HG03439 (cell line): ENCODE results near the gene OBSCN.

Experiments
- ATAC-seq: cut with Tn5 transposase; IDR thresholded peaks from one replicate; pipeline ENCODE4 v1.9.1; 2021; ENCODE audit warnings: mild to moderate bottlenecking, moderate library complexity; ENCODE audit not compliant: unreplicated experiment

OBSCN gene

DNA sequence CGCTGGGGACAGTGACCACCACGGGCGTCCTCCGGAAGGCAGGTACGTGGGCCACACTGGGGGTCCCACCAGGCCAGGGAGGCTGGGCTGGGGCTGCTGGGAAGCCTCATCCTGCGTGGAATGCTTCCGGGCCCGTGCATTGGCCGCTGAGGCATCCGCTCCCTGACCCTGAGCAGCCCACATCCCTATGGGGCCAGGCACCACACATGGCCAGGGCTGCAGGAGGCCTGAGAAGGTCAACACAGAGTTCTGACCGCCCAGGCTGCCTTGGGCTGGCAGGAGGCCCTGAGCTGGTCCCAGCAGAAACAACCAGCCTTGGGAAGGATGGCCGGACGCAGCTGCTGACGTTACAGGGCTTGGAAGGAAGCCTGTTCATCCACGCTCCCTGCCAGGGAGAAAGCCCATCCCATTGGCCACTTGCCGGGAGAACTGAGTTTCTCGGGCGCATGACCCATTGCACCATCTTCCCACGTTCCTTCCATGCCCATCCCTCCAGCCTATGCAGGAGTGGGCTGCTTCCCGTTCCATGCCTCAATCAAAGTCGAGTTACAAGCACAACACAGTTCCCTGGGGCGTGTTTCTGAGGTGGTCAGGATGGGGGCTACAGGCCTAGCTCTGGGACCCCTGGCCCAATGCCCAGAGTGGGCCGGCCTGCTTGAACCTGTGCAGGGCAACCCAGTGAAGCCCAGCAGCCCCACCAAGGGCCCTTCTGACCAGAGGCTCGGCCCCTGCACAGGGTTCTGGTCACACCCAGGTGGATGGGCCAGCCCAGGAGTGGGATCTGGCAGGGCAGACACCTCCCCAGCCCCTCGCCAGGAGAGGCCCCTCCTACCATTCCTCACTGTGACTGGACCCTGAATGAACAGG lies 167.1 kb downstream of the OBSCN start:
- ATAC-seq: no peak

- ATAC-seq: no peak
These were observed 167.9 kb downstream of the OBSCN start for GRCh38 chr1:228375578-228376261.

GRCh38 chr1:228376262-228376628 lies 168.4 kb downstream of the OBSCN start:
- ATAC-seq: no peak

- no peak for ATAC-seq
These were observed 169.1 kb downstream of the OBSCN start for GRCh38 chr1:228376651-228377631.

DNA sequence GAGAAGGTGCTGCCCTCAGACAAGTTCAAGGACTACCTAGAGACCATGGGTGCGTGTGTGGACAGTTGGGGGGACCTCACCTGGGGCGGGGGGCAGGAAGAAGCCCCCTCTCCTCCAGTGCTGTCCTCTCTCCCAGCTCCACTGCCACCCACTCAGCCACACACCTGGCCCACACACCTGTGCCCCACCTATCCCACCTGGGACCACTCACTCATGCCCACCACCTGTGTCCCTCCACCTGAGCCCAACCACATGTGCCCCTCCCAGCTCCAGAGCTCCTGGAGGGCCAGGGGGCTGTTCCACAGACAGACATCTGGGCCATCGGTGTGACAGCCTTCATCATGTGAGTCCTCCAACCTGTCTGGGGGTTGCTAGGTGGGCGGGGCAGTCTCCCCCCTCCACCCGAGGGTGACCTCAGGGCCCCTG lies 169.8 kb downstream of the OBSCN start:
- no peak for ATAC-seq

DNA sequence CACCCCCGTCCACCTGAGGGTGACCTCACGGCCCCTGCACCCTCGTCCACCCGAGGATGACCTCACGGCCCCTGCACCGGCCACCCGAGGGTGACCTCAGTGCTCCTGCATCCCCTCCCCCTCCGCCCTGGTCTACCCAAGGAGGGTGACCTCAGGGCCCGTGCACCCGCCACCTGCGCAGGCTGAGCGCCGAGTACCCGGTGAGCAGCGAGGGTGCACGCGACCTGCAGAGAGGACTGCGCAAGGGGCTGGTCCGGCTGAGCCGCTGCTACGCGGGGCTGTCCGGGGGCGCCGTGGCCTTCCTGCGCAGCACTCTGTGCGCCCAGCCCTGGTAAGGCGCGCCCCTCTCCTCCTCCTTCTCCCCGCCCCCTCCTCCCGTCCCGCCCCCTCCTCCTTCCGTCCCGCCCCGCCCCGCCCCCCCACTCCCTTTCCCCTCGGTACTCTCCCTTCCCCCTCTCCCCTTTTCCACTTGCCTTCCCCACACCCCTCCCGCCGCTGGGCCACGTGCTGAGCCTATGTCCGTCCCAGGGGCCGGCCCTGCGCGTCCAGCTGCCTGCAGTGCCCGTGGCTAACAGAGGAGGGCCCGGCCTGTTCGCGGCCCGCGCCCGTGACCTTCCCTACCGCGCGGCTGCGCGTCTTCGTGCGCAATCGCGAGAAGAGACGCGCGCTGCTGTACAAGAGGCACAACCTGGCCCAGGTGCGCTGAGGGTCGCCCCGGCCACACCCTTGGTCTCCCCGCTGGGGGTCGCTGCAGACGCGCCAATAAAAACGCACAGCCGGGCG lies 170.4 kb downstream of the OBSCN start:
- no peak for ATAC-seq

DNA sequence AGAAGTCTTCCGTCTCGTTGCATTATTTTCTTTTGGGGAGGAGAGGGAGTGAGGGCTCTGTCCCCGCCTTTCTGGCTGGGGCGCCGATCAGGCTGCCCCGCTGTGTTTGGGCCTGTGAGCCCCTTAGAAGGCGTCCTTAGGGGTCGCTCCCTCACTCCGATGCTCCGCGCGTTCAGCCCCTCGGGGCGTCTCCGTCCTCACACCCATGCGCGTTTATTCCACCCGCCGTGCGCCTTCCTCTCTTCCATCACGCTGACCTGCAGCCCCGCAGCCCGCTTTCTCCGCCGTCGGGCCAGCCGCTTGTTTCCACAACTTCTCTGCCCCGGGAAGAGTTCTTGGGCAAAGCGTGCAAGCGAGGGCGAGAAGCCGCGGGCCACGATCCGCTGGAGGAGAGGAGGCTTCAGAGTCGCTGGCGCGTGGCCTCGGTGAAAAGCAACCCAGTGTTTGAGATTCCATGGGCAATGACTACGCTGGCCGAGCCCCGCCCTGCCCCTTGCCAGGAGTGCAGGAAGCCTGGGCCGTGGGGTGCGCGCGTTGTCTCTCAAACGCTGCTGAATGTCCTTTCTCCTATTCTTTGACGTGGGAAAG lies 171.1 kb downstream of the OBSCN start:
- no peak for ATAC-seq

DNA sequence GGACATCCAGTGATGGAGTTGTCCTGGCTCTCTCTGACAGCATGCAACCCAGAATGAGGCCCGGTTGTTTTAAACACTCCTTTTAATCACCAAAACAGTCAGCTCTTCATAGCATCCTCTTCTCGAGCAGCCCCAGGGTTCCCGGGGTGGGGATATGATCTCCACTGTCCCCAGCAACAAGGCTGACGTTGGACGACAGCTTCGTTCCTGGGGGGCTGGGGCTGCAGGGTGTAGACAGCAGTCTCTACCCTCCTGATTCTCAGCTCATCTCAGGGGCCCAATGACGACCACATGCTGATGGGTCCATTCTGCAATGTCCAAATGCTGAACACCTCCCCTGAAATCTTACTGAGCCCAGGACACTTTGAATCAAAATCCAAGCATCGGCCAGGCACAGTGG lies 171.8 kb downstream of the OBSCN start:
- ATAC-seq: no peak

- no peak for ATAC-seq
These were observed 173.5 kb downstream of the OBSCN start for GRCh38 chr1:228381356-228381755.

DNA sequence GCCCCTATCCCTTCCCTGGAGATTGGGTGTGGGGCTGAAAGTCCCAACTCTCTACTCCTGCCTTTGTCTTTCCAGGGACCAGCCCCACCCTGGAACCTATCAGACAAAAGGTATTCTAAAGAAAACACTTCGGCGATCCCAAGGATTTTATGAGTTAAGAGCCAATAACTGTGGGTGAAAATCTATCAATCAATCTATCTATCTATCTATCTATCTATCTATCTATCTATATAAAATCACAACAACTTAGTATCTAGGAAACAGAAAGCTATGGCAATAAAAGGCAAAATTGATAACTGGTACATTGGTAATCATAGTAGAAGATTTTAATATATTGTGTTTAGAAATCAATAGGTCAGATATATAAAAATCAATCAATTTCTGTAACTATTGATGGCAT lies 175.9 kb downstream of the OBSCN start:
- no peak for ATAC-seq

DNA sequence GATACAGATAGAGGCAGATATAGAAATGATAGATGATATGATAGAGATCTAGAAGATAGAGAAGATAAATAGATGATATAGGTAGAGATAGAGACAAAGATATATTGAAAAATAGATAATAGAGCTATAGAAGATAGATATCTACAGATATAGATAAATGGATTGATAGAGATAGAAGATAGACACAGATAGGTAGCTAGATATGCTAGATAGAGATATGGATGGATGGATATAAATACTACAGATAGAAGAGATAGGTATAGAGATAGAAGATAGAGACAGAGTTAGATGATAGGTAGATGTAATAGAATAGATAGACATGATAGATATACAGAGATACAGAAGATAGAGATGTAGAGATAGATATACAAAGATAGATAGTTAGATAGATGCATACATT lies 177.4 kb downstream of the OBSCN start:
- no peak for ATAC-seq

DNA sequence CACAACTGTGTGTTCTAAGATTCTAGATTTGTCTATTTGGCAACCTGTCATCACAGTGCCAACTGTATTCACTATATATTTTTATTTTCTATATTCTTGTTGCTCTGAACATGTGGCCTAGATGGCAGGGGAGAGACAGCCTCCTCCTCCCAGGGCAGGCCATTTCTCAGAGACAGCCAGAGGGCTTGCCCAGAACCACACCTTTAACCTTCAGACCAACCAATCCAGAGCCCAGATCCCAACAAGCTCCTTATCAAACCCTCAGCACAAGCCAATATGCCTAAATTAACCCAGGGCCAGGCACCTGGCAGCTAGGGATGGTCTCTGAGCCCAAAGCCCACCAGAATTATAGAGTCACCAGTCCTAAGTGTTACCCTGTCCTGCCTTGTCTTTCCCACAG lies 179.5 kb downstream of the OBSCN start:
- no peak for ATAC-seq

- ATAC-seq: no peak
These were observed 182.8 kb downstream of the OBSCN start for GRCh38 chr1:228390649-228391048.

- no peak for ATAC-seq
These were observed 183.7 kb downstream of the OBSCN start for GRCh38 chr1:228391411-228392020.

DNA sequence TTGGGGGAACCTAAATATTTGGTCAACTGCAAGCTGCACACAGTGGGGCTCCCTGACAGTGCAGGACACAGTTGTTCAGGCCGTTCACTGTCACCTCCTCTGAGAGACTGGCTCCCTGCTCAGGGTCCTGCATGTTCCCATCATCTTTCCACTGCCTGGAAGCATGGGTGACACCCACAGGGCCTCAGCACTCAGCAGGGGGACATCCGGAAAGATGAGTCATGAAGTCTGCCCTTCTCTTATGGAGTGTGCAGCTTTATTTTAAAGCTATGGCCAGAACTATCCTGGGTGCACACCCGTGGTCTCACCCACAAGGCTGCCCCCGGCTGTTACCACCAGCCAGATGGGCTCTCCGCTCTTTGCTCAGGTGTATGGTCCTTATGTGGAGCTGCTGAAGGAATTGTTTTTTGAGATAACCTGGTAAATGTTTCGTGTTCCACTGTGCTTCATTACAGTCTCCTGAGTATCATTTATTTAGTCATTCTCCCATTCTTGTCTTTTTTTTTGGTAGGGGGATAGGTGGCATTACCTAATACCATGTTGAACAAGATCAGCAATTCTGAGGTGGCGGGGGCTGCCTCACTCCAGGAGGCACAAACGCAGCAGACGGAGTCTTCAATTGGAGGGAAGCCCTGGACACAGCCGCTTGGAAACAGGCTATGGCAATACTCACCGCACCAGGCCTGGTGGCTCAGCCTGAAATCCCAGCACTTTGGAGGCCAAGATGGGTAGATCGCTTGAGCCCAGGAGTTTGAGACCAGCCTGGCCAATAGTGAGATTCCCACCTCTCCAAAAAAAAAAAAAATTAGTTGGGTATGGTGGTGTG lies 184.5 kb downstream of the OBSCN start:
- ATAC-seq: no peak

DNA sequence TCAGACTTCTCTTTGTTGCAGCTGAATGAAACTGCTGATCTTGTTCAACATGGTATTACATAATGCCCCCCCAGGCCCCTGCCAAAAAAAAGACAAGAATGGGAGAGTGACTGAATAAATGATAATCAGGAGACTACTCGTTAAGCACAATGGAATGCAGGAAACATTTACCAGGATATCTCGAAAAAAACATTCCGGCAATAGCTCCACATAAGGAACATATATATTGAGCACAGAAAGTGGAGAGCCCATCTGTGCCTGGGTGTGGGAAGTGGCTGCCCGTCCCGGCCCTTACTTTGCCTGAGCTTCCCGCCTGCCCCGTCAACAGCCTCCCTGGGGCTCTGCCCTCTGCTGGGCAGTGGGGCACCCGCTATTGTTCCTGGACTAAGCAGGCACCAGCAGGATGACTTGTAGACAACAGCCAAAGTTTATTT lies 185.4 kb downstream of the OBSCN start:
- no peak for ATAC-seq

DNA sequence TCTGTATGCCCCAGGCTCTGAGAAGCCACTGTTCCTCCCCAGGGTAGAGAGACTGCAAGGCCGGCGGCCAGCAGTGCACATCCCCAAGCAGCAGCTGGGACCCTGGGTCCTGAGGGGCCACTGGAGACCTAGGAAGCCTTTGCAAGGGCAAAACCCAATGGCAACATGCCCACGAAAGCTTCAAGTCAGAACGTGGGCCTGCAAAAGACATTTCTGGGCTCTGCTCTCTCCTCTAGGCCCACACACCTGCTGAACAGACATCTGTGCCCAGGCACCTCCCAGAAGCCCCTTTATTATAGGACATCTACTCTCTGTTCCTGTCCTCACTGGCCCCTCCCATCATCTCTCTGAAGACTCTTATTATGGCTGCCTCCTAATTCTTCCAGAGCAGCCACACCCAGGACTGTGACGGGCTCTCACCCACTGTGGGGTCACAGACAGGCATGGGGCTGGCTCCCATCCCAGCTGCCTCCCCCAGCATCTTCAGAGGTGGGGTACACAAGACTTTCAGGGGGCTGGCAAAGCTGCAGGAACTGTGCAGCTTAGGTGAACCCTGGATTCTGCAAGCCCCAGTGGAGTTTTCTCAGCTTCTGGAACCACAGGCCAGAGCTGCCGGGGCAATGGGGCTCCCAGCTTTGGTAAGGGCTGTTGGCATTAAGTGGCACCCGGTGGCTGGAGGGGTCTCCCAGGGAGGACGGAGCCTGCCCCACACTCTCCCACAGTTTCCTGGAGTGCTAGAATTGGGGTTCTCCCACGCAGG lies 186.1 kb downstream of the OBSCN start:
- no peak for ATAC-seq
